Measurements from ENCODE around the gene SYNE3. TPM values are rescaled to one million over a fixed set of nuclear protein-coding genes. Genes with fewer than 3 reads are reported as not detected.
A peak's percentile ranks its signal among the peaks of the same experiment; 100 is the strongest.

SYNE3 gene
- total RNA-seq, 2 donors from 2014 or later = 46.9 to 62.4 TPM

DNA sequence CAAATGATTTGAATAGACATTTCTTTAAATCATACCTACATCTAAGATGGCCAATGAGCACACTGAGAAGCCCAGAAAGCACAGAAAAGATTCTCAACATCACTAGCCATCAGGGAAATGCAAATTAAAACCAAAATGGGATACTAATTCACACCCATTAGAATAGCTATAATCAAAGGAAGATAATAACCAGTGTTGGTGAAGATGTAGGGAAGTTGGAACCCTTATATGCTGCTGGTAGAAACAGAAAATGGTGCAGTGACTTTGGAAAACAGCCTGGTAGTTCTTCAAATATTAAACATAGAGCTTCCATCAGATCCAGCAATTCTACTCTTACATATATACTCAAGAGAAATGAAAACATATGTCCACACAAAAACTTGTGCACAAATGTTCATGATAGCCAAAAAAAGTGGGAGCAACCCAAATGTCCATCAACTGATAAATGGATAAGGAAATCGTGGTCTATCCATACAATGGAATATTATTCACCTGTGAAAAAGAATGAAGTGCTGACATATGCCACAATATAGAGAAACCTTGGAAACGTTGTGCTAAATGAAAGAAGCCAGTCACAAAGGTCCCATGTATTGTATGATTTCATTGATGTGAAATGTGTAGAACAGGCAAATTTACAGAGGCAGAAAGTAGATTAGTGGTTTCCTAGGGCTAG lies 24.4 kb downstream of the SYNE3 start:
- Mint-ChIP-seq H3K36me3 (peaks cover 10% of the 10 kb centered on the region), H3K27ac (peak overlapping the region in 1 of 2 donors; percentile 64), H3K4me1 (ENCODE audit: low read depth in 2 of 2) (peaks cover 36 to 44% of the 10 kb centered on the region in 2 donors), H3K27me3 (no peaks in the 10 kb centered on the region), H3K9me3 (peaks cover 3% of the 10 kb centered on the region), H3K4me3 (no peak overlapping the region)
- ATAC-seq = no peak
- no peak for DNase-seq (ENCODE audit: low spot score)

DNA sequence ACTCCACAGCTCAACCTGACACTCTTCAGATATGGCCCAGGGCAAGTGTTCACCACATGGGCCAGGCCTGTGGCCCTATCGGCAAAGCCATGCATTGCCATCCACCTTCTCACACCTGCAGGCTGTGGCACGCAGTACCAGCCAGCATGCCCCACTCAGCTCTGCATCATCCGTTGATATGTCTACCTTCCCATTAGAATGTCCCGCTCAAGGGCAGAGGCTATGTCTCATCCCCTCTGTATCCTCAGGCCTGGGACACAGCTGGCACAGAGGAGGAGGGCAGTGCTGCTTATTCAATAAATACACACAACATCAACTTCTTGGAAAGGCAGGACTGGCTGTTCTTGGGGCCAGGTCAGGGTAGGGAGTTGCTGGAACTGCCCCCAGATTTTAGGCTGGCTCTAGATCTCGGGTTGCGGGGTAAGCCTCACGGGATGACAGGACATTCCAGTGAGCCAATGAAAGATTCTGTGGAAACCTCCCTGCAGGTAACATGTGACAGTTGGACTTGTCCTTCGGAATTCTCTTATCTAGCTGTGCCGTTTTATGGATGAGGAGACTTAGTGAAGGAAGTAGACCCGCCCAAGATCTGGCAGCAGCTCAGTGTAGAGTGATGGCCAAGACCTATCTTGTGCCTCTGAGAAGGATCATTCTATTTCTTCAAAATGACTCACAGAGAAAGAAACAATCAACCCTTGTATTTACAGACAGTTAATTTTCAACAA lies 25.6 kb downstream of the SYNE3 start:
- H3K4me1 Mint-ChIP-seq (ENCODE audit: low read depth in 2 of 2) = peaks cover 25 to 37% of the 10 kb centered on the region in 2 donors
- H3K9me3 Mint-ChIP-seq = peaks cover 3% of the 10 kb centered on the region
- peak overlapping the region in 1 of 2 donors; percentile 64 for H3K27ac Mint-ChIP-seq
- no peak for ATAC-seq
- no peak overlapping the region for H3K4me3 Mint-ChIP-seq
- H3K27me3 Mint-ChIP-seq = no peaks in the 10 kb centered on the region
- H3K36me3 Mint-ChIP-seq = peaks cover 10% of the 10 kb centered on the region
- no peak for DNase-seq (ENCODE audit: low spot score)

DNA sequence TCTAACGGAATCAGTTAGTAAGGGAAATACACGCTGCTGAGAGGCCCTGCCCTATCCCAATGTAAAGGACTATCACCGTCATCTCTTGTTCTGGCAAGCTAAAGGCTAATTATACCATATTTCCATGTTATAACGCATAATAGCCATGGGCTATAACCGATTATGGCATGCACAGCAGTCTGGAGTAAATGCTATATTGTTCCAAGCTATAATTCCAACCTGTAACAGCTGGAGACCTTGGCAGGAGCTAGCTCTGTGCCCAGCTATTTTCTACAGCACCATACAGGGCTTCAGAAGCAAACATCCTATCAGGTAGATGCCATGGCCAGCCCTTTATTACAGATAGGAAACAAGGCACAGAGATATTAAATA lies 26.3 kb downstream of the SYNE3 start:
- Mint-ChIP-seq H3K9me3 (peaks cover 3% of the 10 kb centered on the region), H3K4me3 (no peak overlapping the region), H3K36me3 (peaks cover 10% of the 10 kb centered on the region), H3K4me1 (ENCODE audit: low read depth in 2 of 2) (peaks cover 18 to 35% of the 10 kb centered on the region in 2 donors), H3K27me3 (no peaks in the 10 kb centered on the region), H3K27ac (no peak overlapping the region)
- DNase-seq (ENCODE audit: low spot score) (no peak), ATAC-seq (no peak)

- Mint-ChIP-seq H3K9me3 (peaks cover 3% of the 10 kb centered on the region), H3K4me1 (ENCODE audit: low read depth in 2 of 2) (peaks cover 13 to 32% of the 10 kb centered on the region in 2 donors), H3K4me3 (no peak overlapping the region), H3K27me3 (no peaks in the 10 kb centered on the region), H3K27ac (peak overlapping the region in 1 of 2 donors; percentile 37), H3K36me3 (peaks cover 10% of the 10 kb centered on the region)
- no peak for DNase-seq (ENCODE audit: low spot score)
- no peak for ATAC-seq
Observed at GRCh38 chr14:95489214-95490137, 27.0 kb downstream of the SYNE3 start.

- DNase-seq (ENCODE audit: low spot score) = no peak
- H3K4me1 Mint-ChIP-seq (ENCODE audit: low read depth in 2 of 2) = peaks cover 15 to 34% of the 10 kb centered on the region in 2 donors
- no peak for ATAC-seq
Observed at GRCh38 chr14:95488376-95489213, 27.9 kb downstream of the SYNE3 start.

GRCh38 chr14:95487669-95488084 lies 28.8 kb downstream of the SYNE3 start:
- Mint-ChIP-seq H3K36me3 (peaks cover 10% of the 10 kb centered on the region), H3K4me1 (ENCODE audit: low read depth in 2 of 2) (peaks cover 21 to 39% of the 10 kb centered on the region in 2 donors), H3K27me3 (no peaks in the 10 kb centered on the region), H3K4me3 (no peak overlapping the region), H3K27ac (no peak overlapping the region), H3K9me3 (no peaks in the 10 kb centered on the region)
- ATAC-seq = no peak
- DNase-seq (ENCODE audit: low spot score) = no peak

More at GRCh38 chr14:95488376-95489213, 27.9 kb downstream of the SYNE3 start:
- Mint-ChIP-seq H3K27ac (peak overlapping the region in 1 of 2 donors; percentile 37), H3K9me3 (no peaks in the 10 kb centered on the region), H3K27me3 (no peaks in the 10 kb centered on the region), H3K36me3 (peaks cover 10% of the 10 kb centered on the region), H3K4me3 (no peak overlapping the region)

DNA sequence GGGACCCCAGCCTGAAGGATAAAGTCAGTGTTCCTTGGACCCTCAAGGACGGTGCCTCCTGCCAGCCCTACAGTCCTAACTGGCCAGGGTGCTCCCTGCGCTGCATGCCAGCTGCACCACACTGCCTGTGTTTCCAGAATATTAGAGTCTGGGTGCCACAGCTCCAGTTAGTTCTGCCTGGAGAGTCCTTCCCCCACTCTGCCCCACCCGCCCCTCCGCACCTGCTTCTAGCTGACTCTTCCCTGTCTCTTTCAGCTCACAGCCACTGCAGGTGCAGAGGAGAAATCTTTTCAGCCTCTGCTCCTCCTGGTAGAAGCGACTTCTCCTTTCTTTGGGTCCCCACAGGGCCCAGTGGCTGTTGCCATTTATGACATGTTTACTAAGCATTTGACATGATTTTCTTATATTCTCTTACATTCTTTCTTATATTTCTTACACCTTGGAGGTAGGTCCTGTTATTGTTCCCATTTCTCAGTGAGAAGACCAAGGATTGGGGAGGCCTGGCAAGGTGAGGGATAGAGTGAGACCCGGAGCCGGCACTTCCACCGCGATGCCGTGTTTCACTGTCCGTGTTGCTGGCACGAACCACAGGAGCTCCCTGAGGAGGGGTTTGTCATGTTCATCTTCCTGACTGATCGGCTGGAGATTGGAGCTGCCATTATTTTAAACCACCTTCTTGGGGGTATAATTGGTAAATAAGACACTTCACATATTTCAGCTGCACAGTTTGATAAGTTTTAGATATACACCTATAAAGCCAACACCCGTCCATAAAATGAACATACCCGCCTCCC lies 29.4 kb downstream of the SYNE3 start:
- H3K27me3 Mint-ChIP-seq = no peaks in the 10 kb centered on the region
- DNase-seq (ENCODE audit: low spot score) (no peak), ATAC-seq (no peak)
- H3K27ac Mint-ChIP-seq = peak overlapping the region in 1 of 2 donors; percentile 62
- peaks cover 21 to 39% of the 10 kb centered on the region in 2 donors for H3K4me1 Mint-ChIP-seq (ENCODE audit: low read depth in 2 of 2)
- H3K4me3 Mint-ChIP-seq = no peak overlapping the region
- H3K36me3 Mint-ChIP-seq = peaks cover 9% of the 10 kb centered on the region
- H3K9me3 Mint-ChIP-seq = no peaks in the 10 kb centered on the region

DNA sequence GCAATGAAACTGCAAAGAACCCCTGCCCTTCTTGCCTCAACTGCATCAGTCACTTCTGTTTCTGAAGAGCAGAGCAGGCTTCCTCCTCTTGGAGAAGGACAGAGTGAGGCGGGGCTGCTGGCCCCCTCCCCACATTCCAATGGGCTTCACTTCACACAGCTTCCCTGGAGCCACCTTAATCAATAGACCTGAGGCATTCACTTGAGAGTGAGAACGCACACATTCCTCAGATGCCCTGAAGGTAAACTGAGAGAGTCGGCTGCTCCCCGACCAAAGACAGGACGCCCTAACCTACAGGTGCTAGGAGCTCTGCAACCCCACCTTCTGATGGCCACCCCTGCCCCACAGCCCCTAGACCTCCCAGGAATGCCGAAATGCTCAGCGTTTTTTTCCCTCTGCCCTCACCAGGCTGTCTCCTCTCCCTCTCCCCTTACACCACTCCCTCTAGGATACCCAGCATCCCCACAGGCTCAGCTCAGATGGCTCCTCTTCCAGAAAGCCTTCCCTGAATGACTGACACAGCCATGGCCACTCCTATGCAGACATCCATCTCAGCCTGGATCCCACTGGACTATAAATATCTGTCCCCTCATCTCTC lies 31.1 kb downstream of the SYNE3 start:
- Mint-ChIP-seq H3K27ac (no peak overlapping the region), H3K27me3 (no peaks in the 10 kb centered on the region), H3K4me3 (no peak overlapping the region), H3K36me3 (no peaks in the 10 kb centered on the region), H3K9me3 (no peaks in the 10 kb centered on the region), H3K4me1 (ENCODE audit: low read depth in 2 of 2) (peaks cover 27 to 43% of the 10 kb centered on the region in 2 donors)
- ATAC-seq (no peak), DNase-seq (ENCODE audit: low spot score) (no peak)

- H3K27me3 Mint-ChIP-seq = no peaks in the 10 kb centered on the region
- no peak for ATAC-seq
- no peak for DNase-seq (ENCODE audit: low spot score)
- H3K4me1 Mint-ChIP-seq (ENCODE audit: low read depth in 2 of 2) = peaks cover 37 to 46% of the 10 kb centered on the region in 2 donors
- H3K9me3 Mint-ChIP-seq = no peaks in the 10 kb centered on the region
- peak overlapping the region in 1 of 2 donors; percentile 4 for H3K27ac Mint-ChIP-seq
- no peak overlapping the region for H3K4me3 Mint-ChIP-seq
- H3K36me3 Mint-ChIP-seq = no peaks in the 10 kb centered on the region
Observed at GRCh38 chr14:95484296-95484695, 32.2 kb downstream of the SYNE3 start.

DNA sequence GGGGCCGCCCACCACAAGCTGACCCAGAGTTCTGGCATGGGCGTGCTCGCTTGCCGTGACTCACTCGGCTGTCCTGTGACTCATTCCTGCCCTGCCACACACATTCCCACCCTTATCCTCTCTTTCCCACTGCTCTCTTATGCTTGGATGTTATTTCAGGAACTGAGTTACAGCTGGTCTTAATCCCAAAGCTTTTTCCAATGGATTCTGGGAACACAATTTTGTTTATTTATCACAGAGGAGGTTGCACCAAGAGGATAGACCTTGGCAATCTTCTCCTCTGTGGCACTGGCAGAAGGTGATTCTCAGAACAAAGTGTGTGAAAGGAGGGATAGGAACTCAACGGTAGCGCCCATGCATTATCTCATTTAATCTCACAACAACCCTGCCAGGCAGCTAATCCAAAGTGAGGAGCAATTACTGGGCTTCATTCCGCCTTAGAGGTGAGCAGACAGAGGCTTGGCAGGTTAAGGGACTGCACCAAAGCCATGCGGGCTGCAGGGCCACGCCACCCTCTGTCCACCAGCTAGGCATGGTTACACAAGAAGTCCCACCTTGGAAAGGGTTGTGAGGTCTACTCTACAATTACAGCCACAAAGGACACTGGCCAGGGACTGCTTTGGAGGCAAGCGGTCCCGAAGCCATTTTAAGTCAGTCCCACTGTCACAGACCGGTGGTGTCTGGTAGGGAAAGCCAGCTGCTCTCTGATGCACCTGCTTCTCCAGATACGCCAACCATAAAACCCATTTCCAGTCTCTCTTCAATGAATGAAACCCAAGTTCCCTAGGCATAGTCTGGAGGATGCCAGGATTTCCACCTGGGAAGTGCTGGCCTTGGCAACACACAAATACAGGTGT lies 32.9 kb downstream of the SYNE3 start:
- Mint-ChIP-seq H3K27ac (peak overlapping the region in 1 of 2 donors; percentile 48), H3K4me3 (no peak overlapping the region)

GRCh38 chr14:95482627-95483308 lies 33.7 kb downstream of the SYNE3 start:
- H3K4me1 Mint-ChIP-seq (ENCODE audit: low read depth in 2 of 2) = peaks cover 37 to 43% of the 10 kb centered on the region in 2 donors
- no peaks in the 10 kb centered on the region for H3K27me3 Mint-ChIP-seq

More for the DNA sequence above, 32.9 kb downstream of the SYNE3 start:
- no peaks in the 10 kb centered on the region for H3K36me3 Mint-ChIP-seq
- H3K27me3 Mint-ChIP-seq = no peaks in the 10 kb centered on the region
- DNase-seq (ENCODE audit: low spot score) = no peak
- H3K9me3 Mint-ChIP-seq = no peaks in the 10 kb centered on the region
- H3K4me1 Mint-ChIP-seq (ENCODE audit: low read depth in 2 of 2) = peaks cover 37 to 43% of the 10 kb centered on the region in 2 donors
- ATAC-seq = no peak

More at GRCh38 chr14:95482627-95483308, 33.7 kb downstream of the SYNE3 start:
- no peak overlapping the region for H3K4me3 Mint-ChIP-seq
- H3K36me3 Mint-ChIP-seq = no peaks in the 10 kb centered on the region
- H3K27ac Mint-ChIP-seq = peak overlapping the region in 1 of 2 donors; percentile 48
- ATAC-seq (no peak), DNase-seq (ENCODE audit: low spot score) (no peak)
- H3K9me3 Mint-ChIP-seq = no peaks in the 10 kb centered on the region
